Effector memory CD8-positive, alpha-beta T cell (primary cell): Measurements from ENCODE around the gene CASQ2.

ENCODE experiments used
- ATAC-seq: fragments of 150-1000 bp; cut with Tn5 transposase; replicated peaks from 2 replicates; pipeline ENCODE4 v1.10.0; 2021; ENCODE audit warnings: mild to moderate bottlenecking, moderate library complexity
- DNase-seq, 3 experiments: peaks; one replicate each; pipeline ENCODE4 v3.0.0; 2021
- H3K27ac Mint-ChIP-seq, 2 donors: one replicate each; pipeline ENCODE4 v1.8.0; 2022; ENCODE audit warnings: mild to moderate bottlenecking in 2 of 2, mixed read lengths in 2 of 2, moderate library complexity in 2 of 2
- H3K27me3 Mint-ChIP-seq, 2 donors: one replicate each; pipeline ENCODE4 v1.8.0; 2022; ENCODE audit warnings: mixed read lengths in 2 of 2
- H3K36me3 Mint-ChIP-seq: one replicate; pipeline ENCODE4 v1.8.0; 2022; ENCODE audit warnings: mild to moderate bottlenecking, moderate library complexity, mixed read lengths; ENCODE audit not compliant: insufficient read depth
- H3K4me1 Mint-ChIP-seq, 2 donors: one replicate each; pipeline ENCODE4 v1.8.0; 2022; ENCODE audit warnings: low read depth in 2 of 2, mixed read lengths in 2 of 2
- H3K4me3 Mint-ChIP-seq, 2 donors: one replicate each; pipeline ENCODE4 v1.8.0; 2022; ENCODE audit warnings: mild to moderate bottlenecking in 2 of 2, mixed read lengths in 2 of 2, moderate library complexity in 2 of 2
- H3K9me3 Mint-ChIP-seq, 2 donors: one replicate each; pipeline ENCODE4 v1.8.0; 2022; ENCODE audit warnings: mixed read lengths in 2 of 2

The CASQ2 gene

DNA sequence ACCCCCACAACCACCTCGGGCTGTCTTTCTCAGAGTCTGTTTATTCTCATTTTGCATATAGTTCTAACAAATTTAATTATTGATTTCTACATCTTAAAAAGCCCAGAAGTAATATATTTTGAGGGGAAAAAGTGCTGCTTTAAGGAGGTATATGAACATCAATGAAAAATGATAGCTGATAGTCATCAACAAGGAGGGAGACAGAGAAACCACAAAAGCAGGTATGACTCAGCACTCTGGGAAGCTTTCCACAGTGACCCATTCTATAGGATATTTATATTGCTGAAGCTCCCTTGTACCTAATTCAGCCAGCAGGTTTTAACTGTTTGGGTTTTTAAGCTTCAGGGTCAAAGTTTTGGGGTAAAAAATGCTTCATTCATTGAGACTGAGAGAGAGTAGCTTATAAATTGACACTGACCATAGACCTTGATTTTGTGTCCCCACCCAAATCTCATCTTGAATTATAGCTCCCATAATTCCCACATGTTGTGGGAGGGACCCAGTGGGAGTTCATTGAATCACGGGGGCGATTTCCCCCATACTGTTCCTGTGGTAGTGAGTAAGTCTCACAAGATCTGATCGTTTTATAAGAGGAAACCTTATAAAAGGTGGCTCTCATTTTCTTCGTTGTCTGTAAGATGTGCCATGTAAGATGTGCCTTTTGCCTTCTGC, 99.4 kb downstream of the CASQ2 start:
- H3K27ac Mint-ChIP-seq, result peak overlapping the region in 1 of 2 donors; percentile 25
- no peak overlapping the region for H3K4me3 Mint-ChIP-seq
- no peaks in the 10 kb centered on the region for H3K9me3 Mint-ChIP-seq
- peaks cover 4% of the 10 kb centered on the region for H3K36me3 Mint-ChIP-seq
- DNase-seq, result no peak
- H3K4me1 Mint-ChIP-seq, result no peaks in the 10 kb centered on the region
- no peak for ATAC-seq
- no peaks in the 10 kb centered on the region for H3K27me3 Mint-ChIP-seq

GRCh38 chr1:115668579-115668978, 99.9 kb downstream of the CASQ2 start:
- DNase-seq, result no peak
- no peaks in the 10 kb centered on the region for H3K4me1 Mint-ChIP-seq
- no peaks in the 10 kb centered on the region for H3K27me3 Mint-ChIP-seq
- no peaks in the 10 kb centered on the region for H3K9me3 Mint-ChIP-seq
- no peak overlapping the region for H3K4me3 Mint-ChIP-seq
- ATAC-seq, result no peak
- peaks cover 4% of the 10 kb centered on the region for H3K36me3 Mint-ChIP-seq
- H3K27ac Mint-ChIP-seq, result peak overlapping the region in 1 of 2 donors; percentile 25

DNA sequence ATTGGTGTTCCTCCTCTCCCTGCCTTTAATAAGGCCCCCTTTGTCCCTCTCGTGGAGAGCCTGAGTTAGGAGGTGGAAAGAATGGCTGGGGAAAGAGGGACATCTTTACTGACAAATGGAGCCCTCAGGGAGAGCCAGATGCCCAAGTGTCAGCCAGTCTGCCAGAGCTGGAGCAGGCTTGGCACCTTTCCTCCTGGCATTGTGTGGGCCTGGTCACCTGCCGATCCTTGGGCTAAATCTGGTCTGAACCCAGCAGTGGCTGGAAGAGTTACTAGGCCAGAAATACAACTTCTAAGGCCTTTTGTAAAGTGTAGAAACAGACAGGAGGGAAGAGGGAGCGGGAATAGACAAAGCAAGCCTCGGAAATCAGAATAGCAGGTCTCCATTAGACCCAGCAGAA, 101.8 kb downstream of the CASQ2 start:
- Mint-ChIP-seq H3K4me1 (no peaks in the 10 kb centered on the region), H3K27me3 (no peaks in the 10 kb centered on the region), H3K36me3 (peaks cover 4% of the 10 kb centered on the region), H3K9me3 (no peaks in the 10 kb centered on the region), H3K27ac (no peak overlapping the region), H3K4me3 (no peak overlapping the region)
- ATAC-seq (no peak), DNase-seq (no peak)

DNA sequence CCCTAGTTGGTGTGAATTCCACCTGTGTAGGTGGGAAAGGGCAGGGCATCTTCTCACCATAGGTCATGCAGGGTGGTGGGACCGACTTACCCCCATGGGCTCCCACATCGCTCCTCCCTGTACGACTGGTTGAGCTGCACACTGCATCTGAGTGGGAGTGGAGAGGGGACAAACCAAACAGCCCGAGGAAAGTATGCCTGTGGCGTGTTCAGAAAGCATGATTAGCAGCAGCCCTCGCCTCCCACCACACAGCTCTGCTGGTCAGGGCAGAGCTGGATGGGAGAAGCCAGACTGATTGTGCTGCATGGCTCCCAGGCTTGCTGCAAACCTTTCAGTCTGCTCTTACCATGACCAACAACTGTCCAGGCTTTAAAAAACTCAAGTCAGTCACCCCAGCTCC, 102.3 kb downstream of the CASQ2 start:
- Mint-ChIP-seq H3K36me3 (peaks cover 4% of the 10 kb centered on the region), H3K27me3 (no peaks in the 10 kb centered on the region), H3K4me1 (no peaks in the 10 kb centered on the region), H3K9me3 (no peaks in the 10 kb centered on the region), H3K27ac (no peak overlapping the region), H3K4me3 (no peak overlapping the region)
- no peak for DNase-seq
- no peak for ATAC-seq

DNA sequence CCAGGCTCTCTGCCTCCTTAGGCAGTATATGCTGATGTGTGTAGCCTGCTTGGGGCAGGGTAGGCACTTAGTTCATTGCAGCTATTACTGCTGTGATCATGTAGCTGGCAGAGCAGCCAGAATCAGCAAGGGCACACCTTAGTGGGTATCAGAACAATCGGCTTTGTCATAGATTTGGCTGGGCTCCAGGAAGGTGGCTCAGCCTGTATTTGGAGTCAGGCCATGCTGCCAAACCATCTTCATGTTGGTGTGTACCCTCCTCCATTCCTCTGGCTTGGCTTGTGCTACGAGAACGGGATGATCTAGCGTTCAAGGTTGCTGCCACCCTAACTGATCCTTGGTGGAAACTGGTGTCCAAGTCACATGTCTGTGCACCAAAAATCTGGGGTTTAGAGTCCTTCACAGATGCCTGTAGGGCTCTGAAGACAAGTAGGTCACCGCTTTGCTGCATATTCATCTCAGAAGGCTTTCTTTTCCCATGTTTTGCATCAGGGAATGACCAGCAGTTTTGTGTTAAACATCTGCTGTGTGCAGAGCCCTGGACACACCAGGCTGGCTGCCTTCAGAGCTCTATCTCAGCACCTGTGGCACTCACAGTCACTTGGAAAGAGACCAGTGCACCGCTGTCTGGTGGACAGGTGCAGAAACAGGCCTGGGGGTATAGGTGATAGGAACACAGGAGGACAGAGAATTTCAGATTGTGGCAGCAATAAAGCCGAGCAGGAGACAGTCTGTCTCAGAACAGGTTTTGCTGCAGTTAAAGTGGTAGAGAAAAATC, 103.0 kb downstream of the CASQ2 start:
- DNase-seq (no peak), ATAC-seq (no peak)
- Mint-ChIP-seq H3K27me3 (no peaks in the 10 kb centered on the region), H3K4me1 (no peaks in the 10 kb centered on the region), H3K27ac (no peak overlapping the region), H3K36me3 (peaks cover 4% of the 10 kb centered on the region), H3K4me3 (no peak overlapping the region), H3K9me3 (no peaks in the 10 kb centered on the region)

DNA sequence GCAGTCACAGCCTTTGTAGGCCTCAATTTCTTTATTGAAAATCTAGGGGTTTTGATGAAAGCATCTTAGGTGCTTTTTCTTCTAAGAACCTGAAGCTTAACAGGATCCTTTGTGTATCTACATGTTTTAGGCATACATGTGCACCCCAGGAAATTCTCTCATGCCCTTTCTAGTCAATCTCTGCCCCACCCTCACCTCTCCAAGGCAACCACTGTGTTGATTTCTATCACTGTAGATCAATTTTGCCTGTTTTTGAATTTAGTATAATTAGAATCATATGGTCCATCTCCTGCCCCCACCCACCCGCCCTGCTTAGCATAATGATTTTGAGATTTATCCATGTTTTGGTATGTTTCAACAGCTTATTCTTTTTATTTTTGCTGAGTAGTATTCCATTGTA, 107.4 kb downstream of the CASQ2 start:
- no peaks in the 10 kb centered on the region for H3K9me3 Mint-ChIP-seq

GRCh38 chr1:115660151-115660550, 108.4 kb downstream of the CASQ2 start:
- Mint-ChIP-seq H3K36me3 (peaks cover 4% of the 10 kb centered on the region), H3K9me3 (no peaks in the 10 kb centered on the region), H3K27me3 (no peaks in the 10 kb centered on the region), H3K27ac (no peak overlapping the region), H3K4me1 (peaks cover 4 to 5% of the 10 kb centered on the region in 2 donors), H3K4me3 (no peak overlapping the region)
- DNase-seq, result no peak
- no peak for ATAC-seq

More for the DNA sequence above, 107.4 kb downstream of the CASQ2 start:
- H3K36me3 Mint-ChIP-seq, result peaks cover 4% of the 10 kb centered on the region
- no peak overlapping the region for H3K4me3 Mint-ChIP-seq
- H3K4me1 Mint-ChIP-seq, result no peaks in the 10 kb centered on the region
- no peak for ATAC-seq
- DNase-seq, result no peak
- H3K27ac Mint-ChIP-seq, result no peak overlapping the region
- no peaks in the 10 kb centered on the region for H3K27me3 Mint-ChIP-seq

DNA sequence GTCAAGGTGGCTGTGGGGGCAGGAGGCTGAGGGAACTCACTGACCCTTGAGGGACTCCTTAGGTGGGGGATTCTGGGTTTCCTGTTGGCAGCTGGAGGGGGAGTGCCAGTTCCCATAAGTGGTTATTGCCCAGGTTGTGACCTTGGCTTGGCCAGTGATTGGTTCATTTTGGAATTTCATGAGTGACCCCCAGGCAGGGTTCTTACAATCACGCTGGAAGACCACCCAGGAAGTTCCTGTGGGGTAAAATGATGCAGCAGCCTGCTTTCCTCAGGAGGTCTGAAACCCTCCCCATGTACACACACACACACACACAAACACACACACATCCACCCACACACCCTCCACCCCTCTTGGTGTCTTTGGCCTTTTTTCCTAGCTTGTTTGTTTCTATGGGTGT, 109.9 kb downstream of the CASQ2 start:
- Mint-ChIP-seq H3K9me3 (no peaks in the 10 kb centered on the region), H3K4me1 (peaks cover 6 to 10% of the 10 kb centered on the region in 2 donors), H3K27me3 (no peaks in the 10 kb centered on the region), H3K4me3 (no peak overlapping the region), H3K36me3 (no peaks in the 10 kb centered on the region), H3K27ac (peak overlapping the region in 1 of 2 donors; percentile 17)
- no peak for DNase-seq
- ATAC-seq, result no peak

DNA sequence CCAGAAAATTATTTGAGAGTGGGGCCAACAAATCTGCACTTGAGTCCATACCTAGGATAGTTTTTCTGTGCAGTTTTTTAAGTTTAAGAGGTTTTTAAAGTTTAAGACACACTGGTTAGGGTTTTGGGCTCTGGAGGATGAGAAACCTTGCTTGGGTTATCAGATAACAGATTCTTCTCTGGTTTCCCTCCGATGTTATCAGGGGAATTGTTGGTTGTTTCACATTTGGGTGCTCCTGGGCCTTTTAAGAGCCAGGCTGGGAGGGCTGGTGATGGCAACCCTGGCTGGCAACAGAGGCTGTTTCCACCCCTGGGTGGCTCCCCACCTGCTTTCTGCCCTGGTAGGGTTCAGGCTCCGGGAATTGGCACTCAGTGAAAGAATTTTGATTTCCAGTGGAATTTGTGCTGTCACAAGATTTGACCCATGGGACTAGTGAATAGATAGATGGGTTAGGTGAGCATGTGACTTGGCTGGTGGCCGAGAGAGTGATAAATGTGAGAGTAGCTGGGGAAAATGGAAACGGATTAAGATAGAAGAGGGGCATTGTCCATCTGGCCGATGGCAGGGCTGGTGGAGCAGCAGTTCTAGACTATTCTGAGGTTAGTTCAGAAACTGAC, 111.9 kb downstream of the CASQ2 start:
- ATAC-seq, result no peak
- H3K27ac Mint-ChIP-seq, result no peak overlapping the region

DNA sequence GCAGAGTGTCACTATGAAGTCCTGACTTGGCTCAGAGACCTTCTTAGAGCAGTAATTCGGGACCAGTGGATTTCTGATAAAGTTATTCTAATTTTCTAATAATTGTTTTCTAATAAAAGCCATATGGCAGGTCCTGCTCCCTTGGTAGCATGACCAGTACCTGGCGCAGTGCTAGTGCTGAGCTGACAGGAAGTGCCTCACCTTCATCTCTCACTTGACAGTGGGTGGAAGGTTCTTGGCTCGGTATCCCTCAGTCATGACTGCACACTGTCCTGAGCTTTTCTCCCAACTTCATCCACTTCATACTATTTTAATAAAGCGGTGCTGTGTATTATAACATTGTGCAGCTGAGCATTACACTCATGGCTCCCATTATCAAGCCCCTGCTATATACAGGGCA, 112.6 kb downstream of the CASQ2 start:
- H3K4me3 Mint-ChIP-seq, result no peak overlapping the region
- peaks cover 4% of the 10 kb centered on the region for H3K36me3 Mint-ChIP-seq

More for the DNA sequence above, 111.9 kb downstream of the CASQ2 start:
- Mint-ChIP-seq H3K36me3 (peaks cover 4% of the 10 kb centered on the region), H3K4me3 (no peak overlapping the region), H3K4me1 (peaks cover 6 to 10% of the 10 kb centered on the region in 2 donors), H3K9me3 (no peaks in the 10 kb centered on the region), H3K27me3 (no peaks in the 10 kb centered on the region)
- DNase-seq, result no peak

GRCh38 chr1:115655306-115655663, 113.2 kb downstream of the CASQ2 start:
- Mint-ChIP-seq H3K27me3 (no peaks in the 10 kb centered on the region), H3K4me3 (no peak overlapping the region), H3K27ac (peak overlapping the region in 1 of 2 donors; percentile 53), H3K36me3 (peaks cover 4% of the 10 kb centered on the region), H3K9me3 (no peaks in the 10 kb centered on the region), H3K4me1 (peaks cover 6 to 10% of the 10 kb centered on the region in 2 donors)
- ATAC-seq (no peak), DNase-seq (no peak)

More for the DNA sequence above, 112.6 kb downstream of the CASQ2 start:
- peaks cover 6 to 10% of the 10 kb centered on the region in 2 donors for H3K4me1 Mint-ChIP-seq
- H3K9me3 Mint-ChIP-seq, result no peaks in the 10 kb centered on the region
- no peaks in the 10 kb centered on the region for H3K27me3 Mint-ChIP-seq
- H3K27ac Mint-ChIP-seq, result peak overlapping the region in 1 of 2 donors; percentile 53
- DNase-seq, result no peak
- no peak for ATAC-seq

- Mint-ChIP-seq H3K27me3 (no peaks in the 10 kb centered on the region), H3K9me3 (no peaks in the 10 kb centered on the region), H3K4me3 (no peak overlapping the region), H3K27ac (no peak overlapping the region), H3K4me1 (peaks cover 7 to 11% of the 10 kb centered on the region in 2 donors), H3K36me3 (peaks cover 4% of the 10 kb centered on the region)
- no peak for ATAC-seq
- DNase-seq, result no peak
These were observed 113.7 kb downstream of the CASQ2 start for GRCh38 chr1:115654663-115655305.

DNA sequence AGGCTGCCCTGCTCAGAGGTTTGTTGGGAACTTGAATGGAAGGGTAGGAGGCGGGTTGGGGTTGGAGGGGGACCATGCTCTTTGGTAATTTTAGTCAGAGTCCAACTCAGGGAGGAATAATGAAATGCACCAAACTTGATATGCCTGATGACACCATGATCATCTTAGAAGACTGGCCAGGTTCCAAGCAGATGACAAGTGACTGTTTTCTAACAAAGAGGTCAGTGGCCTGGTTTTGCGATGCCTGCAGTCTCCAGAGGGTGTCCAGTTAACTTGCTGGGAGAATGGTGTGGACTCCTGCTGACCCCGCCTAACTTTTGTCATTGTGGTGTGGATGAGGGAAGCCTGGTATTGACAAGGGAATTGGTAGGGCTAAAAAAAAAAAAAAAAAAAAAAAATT, 114.4 kb downstream of the CASQ2 start:
- Mint-ChIP-seq H3K27ac (no peak overlapping the region), H3K36me3 (peaks cover 4% of the 10 kb centered on the region), H3K4me3 (no peak overlapping the region), H3K27me3 (no peaks in the 10 kb centered on the region), H3K9me3 (no peaks in the 10 kb centered on the region), H3K4me1 (peaks cover 8 to 14% of the 10 kb centered on the region in 2 donors)
- DNase-seq (no peak), ATAC-seq (no peak)
